Measurements from ENCODE around the gene SFTA2. TPM values are rescaled to one million over a fixed set of nuclear protein-coding genes. Genes with fewer than 3 reads are reported as not detected.
"Not testable (repeated sequence)": the region's sequence is repeated elsewhere in the genome, so short reads cannot be mapped to it uniquely, and the experiment has no call there.

Gene SFTA2
- polyA plus RNA-seq, 1 of the 3 experiments (the other 2 are of a cell fraction) = not detected

- TF ChIP-seq CTCF (IDR thresholded peaks at IDR 0.05) = no peak
Measured at GRCh38 chr6:30931272-30931671, 698 bp downstream of the SFTA2 start (continued).

- Histone ChIP-seq H3K9me2 (no peaks in the 10 kb centered on the region), H3K9me3 (no peaks in the 10 kb centered on the region), H3K36me3 (replicated peaks in 1 of 2; ENCODE audit: control insufficient read depth in 1 of 2, insufficient read depth in 2 of 2, low read length in 1 of 2) (peaks cover 4 to 9% of the 10 kb centered on the region in 2 experiments), H3K4me3 (ENCODE audit: low read depth in 2 of 2, low read length in 1 of 2) (no peak overlapping the region), H3K79me2 (ENCODE audit: insufficient read depth) (no peaks in the 10 kb centered on the region), H4K20me1 (ENCODE audit: insufficient read depth) (no peaks in the 10 kb centered on the region), H3F3A (replicated peaks; ENCODE audit: insufficient read depth) (no peaks in the 10 kb centered on the region), H3K27ac (ENCODE audit: low read depth in 2 of 2, low read length in 1 of 2) (no peak overlapping the region), H3K9ac (no peak overlapping the region), H3K4me1 (ENCODE audit: control insufficient read depth in 1 of 2, insufficient read depth in 2 of 2, low read depth in 1 of 2, low read length in 1 of 2) (no peaks in the 10 kb centered on the region), H3K27me3 (ENCODE audit: insufficient read depth) (no peaks in the 10 kb centered on the region), H3K4me2 (no peak overlapping the region), H2AFZ (ENCODE audit: low read depth) (no peak overlapping the region)
- no peak for DNase-seq
- 63% methylated on average over 4 of the region's 4 CpGs for WGBS (ENCODE audit: low lambda C conversion rate)
- CTCF ChIA-PET = no interaction called here
- POLR2A ChIA-PET = no interaction called here
- TF ChIP-seq PBX3 (IDR thresholded peaks at IDR 0.05) (no peak), MAX (IDR thresholded peaks at IDR 0.05; ENCODE audit: low read depth) (no peak), SIN3A (IDR thresholded peaks at IDR 0.05; ENCODE audit: borderline replicate concordance, low read depth, low read length) (no peak), RAD21 (IDR thresholded peaks at IDR 0.05; ENCODE audit: low read length) (no peak)
Measured at GRCh38 chr6:30930506-30930905, 1.5 kb downstream of the SFTA2 start.

- Histone ChIP-seq H3K4me3 (ENCODE audit: low read depth in 2 of 2, low read length in 1 of 2) (no peak overlapping the region), H3K36me3 (replicated peaks in 1 of 2; ENCODE audit: control insufficient read depth in 1 of 2, insufficient read depth in 2 of 2, low read length in 1 of 2) (peaks cover 4 to 14% of the 10 kb centered on the region in 2 experiments), H3K27ac (ENCODE audit: low read depth in 2 of 2, low read length in 1 of 2) (no peak overlapping the region), H2AFZ (ENCODE audit: low read depth) (no peak overlapping the region), H3K9me3 (no peaks in the 10 kb centered on the region), H3K79me2 (ENCODE audit: insufficient read depth) (no peaks in the 10 kb centered on the region), H3K27me3 (ENCODE audit: insufficient read depth) (no peaks in the 10 kb centered on the region), H3K4me2 (no peak overlapping the region), H4K20me1 (ENCODE audit: insufficient read depth) (no peaks in the 10 kb centered on the region), H3F3A (replicated peaks; ENCODE audit: insufficient read depth) (no peaks in the 10 kb centered on the region), H3K4me1 (ENCODE audit: control insufficient read depth in 1 of 2, insufficient read depth in 2 of 2, low read depth in 1 of 2, low read length in 1 of 2) (no peaks in the 10 kb centered on the region), H3K9me2 (no peaks in the 10 kb centered on the region), H3K9ac (no peak overlapping the region)
- CTCF ChIA-PET = interaction anchor here (1.5 kb wide), 1 partner anchor 14 kb away, joined by 4 read pairs; no protein-coding TSS in a partner anchor
- TF ChIP-seq FOSL2 (IDR thresholded peaks at IDR 0.05; ENCODE audit: borderline replicate concordance, low read depth) (no peak), USF1 (IDR thresholded peaks at IDR 0.05; ENCODE audit: borderline replicate concordance, low read depth) (0 out of 2 replicates have a peak, but pooled peaks have one; percentile 27), PBX3 (IDR thresholded peaks at IDR 0.05) (no peak)
- no peak for DNase-seq
- POLR2A ChIA-PET = no interaction called here
- 95% methylated on average over 3 of the region's 3 CpGs for WGBS (ENCODE audit: low lambda C conversion rate)
Measured at GRCh38 chr6:30928677-30929076, 3.3 kb downstream of the SFTA2 start.

- CTCF ChIA-PET = interaction anchor here (1.4 to 1.5 kb wide), 2 partner anchors 153 to 160 kb away, joined by 5 to 6 read pairs; no protein-coding TSS in a partner anchor
- H3F3A ChIP-seq (replicated peaks; ENCODE audit: insufficient read depth); H3K4me3 ChIP-seq (ENCODE audit: low read depth in 2 of 2, low read length in 1 of 2); POLR2A ChIA-PET; H3K4me2 ChIP-seq; H3K9me3 ChIP-seq; DNase-seq; H4K20me1 ChIP-seq (ENCODE audit: insufficient read depth); H3K79me2 ChIP-seq (ENCODE audit: insufficient read depth); H3K9me2 ChIP-seq; H3K4me1 ChIP-seq (ENCODE audit: control insufficient read depth in 1 of 2, insufficient read depth in 2 of 2, low read depth in 1 of 2, low read length in 1 of 2); H3K9ac ChIP-seq; H3K27me3 ChIP-seq (ENCODE audit: insufficient read depth); H2AFZ ChIP-seq (ENCODE audit: low read depth); H3K27ac ChIP-seq (ENCODE audit: low read depth in 2 of 2, low read length in 1 of 2): not testable (repeated sequence)
- 95% methylated on average over 3 of the region's 3 CpGs for whole genome bisulfite sequencing (ENCODE audit: low lambda C conversion rate)
- H3K36me3 ChIP-seq (replicated peaks in 1 of 2; ENCODE audit: control insufficient read depth in 1 of 2, insufficient read depth in 2 of 2, low read length in 1 of 2) = peaks cover 7 to 21% of the 10 kb centered on the region in 2 experiments
Measured at GRCh38 chr6:30927080-30927479, 4.9 kb downstream of the SFTA2 start.
